Activated CD8-positive, alpha-beta memory T cell treated with anti-CD3 and anti-CD28 coated beads, Interleukin-2, amount 50 U/mL, for 24 hours (primary cell): ENCODE results near the gene MTSS2.

Experiments used
- DNase-seq: peaks from one replicate; pipeline ENCODE4 v3.0.0-alpha.2; 2020; ENCODE audit errors: extremely low read depth

MTSS2 gene, protein sequence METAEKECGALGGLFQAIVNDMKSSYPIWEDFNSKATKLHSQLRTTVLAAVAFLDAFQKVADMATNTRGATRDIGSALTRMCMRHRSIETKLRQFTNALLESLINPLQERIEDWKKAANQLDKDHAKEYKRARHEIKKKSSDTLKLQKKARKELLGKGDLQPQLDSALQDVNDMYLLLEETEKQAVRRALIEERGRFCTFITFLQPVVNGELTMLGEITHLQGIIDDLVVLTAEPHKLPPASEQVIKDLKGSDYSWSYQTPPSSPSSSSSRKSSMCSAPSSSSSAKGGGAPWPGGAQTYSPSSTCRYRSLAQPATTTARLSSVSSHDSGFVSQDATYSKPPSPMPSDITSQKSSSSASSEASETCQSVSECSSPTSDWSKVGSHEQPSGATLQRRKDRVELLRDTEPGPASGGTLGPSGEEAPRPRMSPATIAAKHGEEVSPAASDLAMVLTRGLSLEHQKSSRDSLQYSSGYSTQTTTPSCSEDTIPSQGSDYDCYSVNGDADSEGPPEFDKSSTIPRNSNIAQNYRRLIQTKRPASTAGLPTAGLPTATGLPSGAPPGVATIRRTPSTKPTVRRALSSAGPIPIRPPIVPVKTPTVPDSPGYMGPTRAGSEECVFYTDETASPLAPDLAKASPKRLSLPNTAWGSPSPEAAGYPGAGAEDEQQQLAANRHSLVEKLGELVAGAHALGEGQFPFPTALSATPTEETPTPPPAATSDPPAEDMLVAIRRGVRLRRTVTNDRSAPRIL

DNA sequence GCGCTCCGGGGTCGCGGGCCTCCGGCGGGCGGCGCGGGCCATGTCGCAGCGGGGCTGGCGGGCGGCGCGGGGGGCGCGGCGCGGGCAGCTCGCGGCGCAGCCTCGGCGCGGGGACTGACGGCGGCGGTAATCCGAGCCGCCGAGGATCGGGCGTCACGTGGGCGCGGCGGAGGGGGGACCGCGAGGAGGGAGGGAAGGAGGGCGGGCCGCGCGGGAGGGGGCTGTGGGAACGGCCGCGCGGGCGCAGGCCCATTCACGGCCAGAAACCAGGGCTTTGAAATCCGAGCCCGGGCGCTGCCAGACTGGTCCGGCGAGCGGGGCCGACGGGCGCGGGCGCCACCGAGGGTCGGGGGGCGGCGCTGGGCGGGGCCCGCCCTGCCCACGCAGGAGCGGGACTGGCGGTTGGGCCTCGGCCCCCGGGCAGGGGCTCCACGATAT, at the start of gene MTSS2:
MTSS2 (minus strand) TSS at position 116 of the 438 bp plus-strand sequence. CDS start 262 bp downstream, outside the sequence.
- DNase-seq, result no peak

DNA sequence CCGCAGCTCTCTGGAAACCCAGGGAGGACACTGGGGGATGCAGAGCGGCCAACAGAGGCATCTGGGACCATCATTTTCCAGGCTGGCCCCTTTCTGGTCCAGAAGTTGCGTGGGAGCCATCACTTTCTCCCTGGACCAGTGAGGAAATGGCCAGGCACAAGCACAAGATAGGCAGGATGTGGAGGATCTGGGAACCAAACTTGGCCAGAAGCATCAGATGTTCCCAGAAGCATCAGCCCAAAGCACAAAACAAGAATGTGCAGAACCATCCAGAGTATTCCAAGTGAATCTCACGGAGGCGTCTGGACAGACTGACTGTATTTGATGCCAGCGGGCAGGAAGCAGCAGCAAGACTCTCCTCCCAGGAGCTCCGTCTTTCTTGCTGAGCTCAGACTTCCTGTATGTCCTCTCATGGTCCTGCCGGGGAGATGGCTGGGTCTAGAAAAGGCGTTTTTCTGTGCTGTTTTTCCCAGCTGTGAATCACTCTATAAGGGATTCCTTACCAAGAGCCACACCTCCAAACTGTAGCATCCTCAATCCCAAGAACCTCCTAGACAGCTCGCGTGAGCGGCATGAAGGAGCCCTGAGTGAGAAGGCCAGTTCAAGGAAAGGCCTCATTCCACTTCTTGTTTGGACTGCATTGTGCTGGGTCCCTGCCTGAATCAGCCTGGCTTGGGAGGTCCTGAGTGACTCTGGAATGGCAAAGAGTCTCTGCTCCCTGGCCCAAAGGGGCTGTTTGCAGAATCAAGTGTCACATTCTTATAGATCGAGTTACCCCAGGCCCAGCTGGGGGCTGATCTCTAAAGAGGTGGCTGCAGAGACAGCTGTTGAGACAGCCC, 49.5 kb upstream of the MTSS2 start:
- DNase-seq, result no peak

DNA sequence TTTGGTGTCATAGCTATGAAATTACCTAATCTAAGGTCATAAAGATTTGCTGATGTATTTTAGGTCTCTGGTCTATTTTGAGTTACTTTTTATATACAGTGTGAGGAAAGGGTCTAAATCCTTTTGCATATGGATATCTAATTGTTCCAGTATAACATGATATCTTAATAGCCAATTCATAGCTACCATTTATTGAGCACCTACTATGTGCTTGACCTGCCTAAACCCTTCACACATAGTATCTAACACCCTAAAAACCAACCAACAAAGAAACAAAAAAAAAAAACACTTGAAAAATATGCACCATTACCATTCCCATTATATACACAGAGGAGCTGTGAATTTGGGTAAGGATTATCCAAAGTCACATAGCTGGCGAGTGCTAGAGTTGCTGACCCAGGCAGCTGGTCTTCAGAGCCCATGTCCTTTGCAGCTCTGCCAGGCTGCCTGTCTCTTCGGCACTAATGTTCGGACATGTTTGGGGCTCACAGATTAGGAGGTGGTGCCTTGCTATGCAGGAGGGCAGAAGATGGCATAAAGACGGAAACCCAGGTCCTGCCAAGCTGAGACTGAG, 48.8 kb upstream of the MTSS2 start:
- DNase-seq, result no peak

DNA sequence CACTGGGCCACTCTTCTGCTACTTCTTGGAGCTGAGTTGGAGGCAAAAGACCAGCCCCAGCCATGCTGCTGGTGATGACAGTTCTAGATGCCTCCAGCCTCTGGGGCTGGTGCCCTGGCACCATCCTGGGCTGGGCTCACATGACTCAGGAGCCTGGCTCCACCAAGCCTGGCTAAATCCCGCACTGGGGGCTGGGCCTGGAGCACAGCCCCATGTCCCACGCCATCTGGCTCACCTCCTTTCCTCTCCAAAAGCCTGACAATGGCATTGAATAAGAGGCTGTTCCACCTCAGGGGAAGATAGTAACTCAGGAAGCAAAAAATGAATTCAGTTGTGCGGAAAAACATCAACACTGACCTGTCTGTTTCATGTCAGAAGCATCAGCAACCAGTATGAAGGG, 45.1 kb upstream of the MTSS2 start:
- no peak for DNase-seq

DNA sequence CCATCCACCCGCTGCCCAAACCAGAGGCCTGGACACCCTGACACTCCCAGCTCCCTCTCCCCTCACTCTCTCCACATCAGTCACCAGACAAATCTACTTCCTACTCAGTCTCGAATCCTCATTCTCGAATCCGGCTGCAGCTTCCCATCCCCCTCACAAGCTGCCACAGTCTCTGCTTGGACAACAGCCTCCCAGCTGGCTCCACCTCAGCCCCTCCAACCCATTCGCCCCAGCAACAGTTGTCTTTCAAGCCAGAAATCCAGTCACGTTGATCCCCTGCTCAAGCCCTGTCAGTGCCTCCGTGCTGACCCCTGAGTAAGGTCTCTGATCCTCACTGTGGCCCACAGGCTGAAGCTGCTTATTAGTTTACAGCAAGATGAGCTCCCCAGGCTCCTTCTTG, 44.2 kb upstream of the MTSS2 start:
- DNase-seq, result no peak

DNA sequence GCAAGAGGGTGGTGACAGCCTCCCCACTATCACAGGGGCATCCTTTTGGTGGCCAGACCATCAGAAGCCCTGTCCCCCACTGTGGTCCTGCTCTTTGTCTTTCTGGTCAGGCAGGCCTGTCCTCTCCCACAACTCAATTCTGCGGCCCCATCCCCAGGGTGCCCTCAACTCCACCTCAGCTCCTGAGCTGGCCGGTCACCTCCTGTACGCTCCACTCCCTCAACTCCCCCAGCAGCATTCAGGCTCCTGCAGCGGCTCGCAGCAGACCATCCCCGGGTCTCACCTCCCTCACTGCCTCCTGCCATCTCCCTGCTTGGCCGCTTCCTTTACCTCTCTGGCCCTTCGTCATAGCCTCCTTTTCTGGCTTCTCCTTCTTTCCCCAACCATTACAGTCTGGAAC, 43.4 kb upstream of the MTSS2 start:
- DNase-seq, result no peak

DNA sequence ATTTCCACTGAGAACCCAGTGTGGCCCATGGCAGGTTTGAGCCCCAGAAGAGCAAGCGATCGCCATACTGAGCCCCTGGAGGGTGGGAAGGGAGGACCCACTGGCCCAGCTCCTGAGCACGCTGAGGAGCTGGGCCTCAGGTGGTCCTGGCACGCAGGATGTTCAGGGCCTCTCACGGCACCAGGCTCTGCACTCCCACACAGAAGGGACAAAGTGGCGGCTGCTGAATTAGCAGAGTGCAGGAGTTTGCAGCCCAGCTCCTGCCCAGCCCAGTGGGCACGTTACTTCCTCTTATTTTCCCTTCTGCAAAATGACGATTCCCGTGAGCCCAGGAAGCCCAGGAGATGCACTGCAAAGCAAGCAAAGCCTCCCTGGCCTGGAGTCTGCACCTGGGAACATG, 42.3 kb upstream of the MTSS2 start:
- no peak for DNase-seq

DNA sequence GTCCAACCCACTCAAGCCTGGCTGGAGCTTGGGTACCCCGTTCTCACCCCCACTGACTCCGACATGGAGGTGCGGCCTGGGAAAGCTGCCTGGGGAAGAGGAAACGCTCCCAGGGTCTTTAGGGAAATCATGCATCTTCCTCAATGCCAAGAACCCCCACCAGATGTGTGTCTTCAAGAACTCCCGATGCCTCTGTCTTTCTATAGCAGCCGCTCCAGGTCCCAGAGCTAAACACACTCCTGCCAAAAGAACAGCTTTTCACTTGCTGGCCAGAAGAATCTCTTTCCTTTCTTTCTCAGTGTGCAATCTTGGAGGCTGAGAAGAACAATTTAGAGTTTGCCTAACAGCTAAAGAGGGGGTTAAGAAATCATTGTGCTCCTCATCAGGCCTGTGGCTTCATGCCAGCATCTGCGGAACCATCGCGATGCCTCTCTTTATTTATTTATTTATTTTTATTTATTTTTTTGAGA, 41.1 kb upstream of the MTSS2 start:
- no peak for DNase-seq

DNA sequence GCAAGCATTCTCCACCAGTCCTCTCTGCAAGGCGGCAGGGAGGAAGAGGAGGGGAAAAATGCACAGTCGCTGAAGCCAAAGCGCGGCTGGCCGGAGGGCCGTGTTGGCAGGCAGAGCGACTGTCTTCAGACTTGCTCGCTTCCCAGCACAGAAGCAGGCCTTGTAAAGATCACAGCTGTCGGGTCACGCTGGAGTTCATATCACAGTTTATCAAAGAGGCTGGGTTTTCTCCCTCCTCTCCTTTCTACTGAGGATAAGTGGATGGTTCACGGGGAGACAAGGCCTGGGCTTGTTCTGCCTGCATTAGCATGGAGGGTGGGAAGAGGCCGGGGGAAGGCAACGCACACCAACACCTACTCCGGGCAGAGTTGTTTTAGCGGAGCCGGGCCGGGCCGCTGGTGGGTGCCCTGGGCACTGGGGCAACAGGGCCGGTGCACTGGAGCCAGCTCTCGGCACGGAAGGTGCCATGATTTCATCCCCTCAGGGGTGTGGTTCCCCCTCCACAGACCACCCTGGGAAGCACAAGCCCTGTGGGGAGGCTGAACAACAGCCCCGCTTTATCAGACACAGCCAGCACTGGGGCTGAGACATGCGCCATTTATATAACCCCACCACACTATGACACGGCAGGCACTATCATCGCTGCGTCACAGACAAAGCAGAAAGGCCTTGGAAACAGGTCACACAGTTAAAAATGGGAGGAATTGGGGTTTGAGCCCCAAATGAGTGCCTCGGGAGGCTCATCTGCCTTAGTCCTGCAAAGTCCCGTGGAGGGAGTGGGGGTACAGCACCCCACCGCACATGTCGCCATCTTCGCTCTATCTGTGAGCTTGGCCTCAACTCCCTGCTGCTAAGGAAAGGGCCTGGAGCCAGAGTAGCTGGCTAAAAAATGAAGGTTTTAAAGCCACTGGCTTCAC, 40.3 kb upstream of the MTSS2 start:
- no peak for DNase-seq

DNA sequence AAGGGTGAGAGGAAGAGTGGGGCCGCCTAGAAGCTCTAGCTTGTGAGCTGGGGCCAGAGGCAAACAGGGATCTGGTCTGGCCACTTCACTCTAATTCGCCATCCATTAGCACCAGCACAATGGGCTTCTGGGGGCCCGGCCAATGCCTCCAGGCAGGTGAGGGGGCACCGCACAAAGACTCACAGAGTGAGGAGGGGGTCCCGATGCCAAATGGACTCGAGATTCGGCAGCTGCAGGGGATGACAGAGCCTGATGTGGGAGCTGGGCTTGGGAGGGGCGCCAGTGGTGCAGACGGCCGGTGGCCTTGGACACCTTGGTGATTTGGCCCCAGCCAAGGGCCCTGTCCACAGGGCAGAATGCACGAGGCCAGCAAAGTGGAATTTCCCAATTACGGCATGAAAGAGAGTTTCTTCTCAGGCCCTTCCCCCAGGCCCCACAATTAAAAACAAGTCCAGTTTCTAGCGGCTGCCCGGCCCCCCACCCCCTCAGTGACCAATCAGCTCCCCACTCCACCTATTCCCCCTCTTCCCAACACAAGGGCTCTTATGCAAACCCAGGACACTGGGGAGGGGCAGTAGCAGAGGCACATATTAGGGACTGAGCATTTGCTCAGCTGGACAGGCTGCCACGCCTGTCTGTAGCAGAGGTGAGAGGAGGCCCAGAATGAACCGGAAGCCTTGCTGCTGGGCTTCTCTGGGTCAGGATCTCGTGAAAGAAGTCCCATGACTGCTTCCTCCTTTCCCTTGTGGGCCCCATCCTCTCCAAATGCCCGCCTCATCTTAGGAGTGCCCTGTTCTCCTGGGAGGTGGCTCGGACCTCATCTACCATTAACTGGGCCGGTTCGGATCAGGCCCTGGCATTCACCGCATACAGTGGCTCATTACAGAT, 39.4 kb upstream of the MTSS2 start:
- DNase-seq, result no peak

DNA sequence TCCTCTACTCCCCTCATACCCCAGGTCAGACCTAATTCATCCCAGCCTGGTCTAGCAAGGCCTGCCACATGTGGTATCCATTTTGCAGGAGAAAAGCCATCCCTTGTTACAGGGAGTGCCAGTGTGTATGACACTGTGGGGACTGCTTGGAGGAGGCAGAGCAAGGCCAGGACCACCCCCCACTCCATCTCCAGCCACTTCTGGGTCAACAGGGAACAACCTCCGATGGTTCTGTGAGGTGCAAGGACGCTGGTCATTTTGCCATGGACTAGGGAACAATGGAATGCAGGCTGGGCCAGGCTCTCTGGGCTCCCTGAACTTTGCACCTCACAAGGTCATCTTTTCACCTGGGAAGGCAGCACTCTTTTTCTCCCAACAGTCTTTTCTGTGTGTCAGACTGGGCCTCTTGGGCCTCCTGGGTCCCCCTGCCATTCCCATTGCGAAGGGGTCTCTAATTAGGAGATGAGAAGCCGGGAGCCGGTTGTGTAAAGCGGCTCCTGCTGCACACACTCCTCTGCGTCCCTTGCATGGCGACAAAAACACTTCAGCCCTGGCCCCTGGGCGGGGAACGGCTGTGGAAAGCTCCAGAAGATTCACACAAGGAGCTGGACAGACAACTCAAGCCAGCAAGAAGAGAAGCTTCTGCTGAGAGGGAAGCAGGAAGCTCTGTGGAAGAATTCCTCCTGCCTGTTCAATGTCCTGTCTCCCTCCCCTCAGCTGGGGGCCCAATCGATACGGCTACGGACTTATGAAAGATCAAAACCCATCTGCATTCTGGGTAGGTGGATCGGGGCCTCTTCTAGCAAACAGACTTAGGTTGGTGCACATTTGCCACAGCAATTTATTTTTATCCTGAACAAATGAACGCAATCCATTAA, 38.5 kb upstream of the MTSS2 start:
- DNase-seq, result no peak

DNA sequence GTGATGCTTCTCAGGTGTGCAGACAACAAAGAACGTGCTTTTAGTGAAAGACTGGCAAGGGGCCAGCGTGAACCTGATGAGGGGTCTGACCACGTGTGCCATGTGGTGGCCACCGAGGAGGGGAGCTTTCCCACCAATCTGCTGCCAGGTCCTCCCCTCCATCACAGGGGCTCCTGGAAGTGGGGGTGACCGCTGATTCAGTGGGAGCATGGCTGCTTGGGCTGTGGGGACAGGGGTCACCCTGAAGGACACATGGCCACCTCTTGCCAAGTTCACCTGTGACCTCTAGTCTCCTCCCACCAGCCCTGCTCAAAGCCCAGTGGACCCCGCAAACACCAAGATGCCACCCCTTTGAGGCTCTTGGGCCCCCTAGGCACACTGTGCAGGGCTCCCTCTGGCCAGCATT, 37.9 kb upstream of the MTSS2 start:
- no peak for DNase-seq

DNA sequence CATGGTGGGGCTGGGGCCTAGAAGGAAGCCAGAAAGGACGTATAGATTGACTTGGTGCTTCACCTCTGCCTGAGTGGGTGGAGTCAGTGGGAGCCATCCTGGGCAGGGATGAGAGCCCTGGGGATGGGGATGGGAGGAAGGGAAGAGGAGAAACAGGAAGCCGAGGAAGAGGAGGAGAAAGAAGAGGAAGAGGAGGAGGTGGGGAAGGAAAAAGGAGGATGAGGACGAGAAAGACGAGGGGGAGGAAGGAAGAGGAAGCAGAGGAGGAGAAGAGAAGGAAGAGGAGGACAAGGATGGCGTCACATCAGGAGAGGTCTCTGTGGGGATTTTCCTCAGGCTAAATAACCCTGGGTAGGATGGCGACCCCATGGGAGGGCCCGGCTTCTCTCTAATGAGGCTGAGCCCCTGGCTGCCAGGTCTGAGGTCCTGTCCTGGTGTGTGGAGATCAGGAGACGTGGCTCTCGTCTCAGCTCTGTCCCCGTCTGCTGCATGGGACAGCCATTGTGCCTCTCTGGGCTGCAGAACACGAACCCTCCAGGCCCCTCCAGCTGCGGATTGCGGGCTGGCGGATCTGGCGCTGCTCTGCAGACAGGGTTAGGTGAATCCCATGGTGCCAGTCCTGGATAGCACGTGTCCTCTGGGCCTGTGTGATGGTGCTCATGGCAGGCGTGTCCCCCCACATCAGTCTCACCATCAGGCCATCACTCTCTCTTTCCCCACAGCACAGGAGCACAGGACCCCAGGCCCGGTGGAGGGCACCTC, 35.5 kb upstream of the MTSS2 start:
- no peak for DNase-seq

DNA sequence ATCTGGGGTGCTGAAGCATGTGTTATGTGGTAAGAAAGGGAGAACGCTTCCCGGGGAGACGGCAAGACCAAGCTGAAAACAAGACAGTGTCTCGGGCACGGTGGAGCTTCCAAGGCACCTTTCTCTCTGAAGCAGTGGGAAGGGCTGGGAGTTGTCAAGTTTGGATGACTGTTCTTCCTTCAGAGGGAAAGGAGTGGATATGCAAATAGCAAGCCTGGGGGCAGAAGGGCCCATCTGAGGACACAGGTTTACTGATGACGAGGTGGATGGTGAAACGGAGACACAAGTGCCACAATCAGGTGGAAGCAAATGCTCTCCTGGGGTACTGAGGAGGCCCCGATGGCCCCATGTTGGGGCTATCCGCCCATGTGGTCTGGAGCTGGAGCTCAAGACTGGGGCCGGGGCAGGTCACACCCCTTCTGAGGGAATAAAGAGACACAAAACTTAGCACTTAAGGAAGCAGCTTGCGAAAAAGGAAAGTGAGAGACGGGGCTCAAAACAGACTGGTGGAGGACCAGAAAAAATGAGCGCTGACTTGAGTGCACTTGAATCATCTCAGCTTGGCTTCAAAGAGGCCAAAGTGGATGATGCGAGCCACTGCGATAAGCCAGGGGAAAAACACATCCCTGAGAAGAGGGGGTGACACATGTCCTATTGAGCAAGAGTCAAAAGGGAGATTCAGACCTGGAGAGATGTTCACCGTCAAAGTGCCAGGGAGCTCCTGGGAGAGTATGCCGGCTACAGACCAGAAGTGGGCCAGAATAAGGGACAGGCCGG, 34.8 kb upstream of the MTSS2 start:
- DNase-seq, result no peak

DNA sequence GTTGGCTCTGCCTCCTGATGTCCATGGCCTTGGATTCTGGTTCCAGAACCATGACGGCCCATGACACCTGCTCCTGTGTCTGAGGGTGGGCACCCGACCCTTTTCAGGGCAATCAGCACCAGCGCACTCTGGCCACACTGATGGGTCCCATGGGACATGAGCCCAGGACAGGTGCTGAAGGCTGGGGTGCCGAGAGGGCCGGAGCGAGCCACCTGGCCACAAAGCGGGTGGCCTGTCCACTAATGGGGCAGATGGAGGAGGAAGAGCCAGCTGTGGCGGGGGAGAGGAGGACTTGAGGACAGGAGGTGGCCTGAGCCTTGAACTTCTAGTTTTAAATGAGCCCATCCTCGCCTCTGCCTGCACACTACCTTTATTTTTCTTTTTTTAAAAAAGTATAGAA, 31.2 kb upstream of the MTSS2 start:
- DNase-seq, result no peak

DNA sequence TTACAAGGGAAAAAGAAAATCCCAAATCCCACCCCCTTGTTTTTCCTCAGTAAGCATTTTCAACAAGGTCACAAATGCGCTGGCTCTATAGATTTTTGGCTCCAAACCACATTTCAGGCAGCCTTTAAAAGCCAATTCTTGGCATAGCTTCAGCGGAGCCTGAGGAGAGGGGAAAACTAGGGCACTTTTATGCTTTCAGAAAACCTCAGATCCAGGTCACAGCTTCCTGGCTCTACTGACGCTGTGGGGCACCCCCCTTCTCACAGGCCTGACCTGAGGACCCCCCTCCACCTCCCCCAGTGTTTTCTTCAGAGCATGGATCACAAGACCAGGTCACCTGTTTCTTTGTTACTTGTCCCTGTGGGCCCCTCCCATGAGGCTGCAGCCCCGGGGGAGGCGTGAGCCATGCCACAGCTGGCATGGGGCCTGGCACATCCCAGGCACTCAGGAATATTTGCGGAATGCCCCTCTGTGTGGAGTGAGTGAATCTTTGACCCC, 30.1 kb upstream of the MTSS2 start:
- no peak for DNase-seq
